Testis (tissue), 3 donors: ENCODE results near the gene ESPN. TPM values are rescaled to one million over a fixed set of nuclear protein-coding genes. Genes with fewer than 3 reads are reported as not detected.
"Not testable (repeated sequence)": the region's sequence is repeated elsewhere in the genome, so short reads cannot be mapped to it uniquely, and the experiment has no call there.

Experiments
- DNase-seq: peaks from one replicate; pipeline ENCODE4 v3.0.0-alpha.2; 2019
- H3K27ac ChIP-seq, 2 donors: fragments of 200-600 bp; sonication (generic); one replicate each; pipeline ENCODE4 v1.5.1; 2019
- H3K27me3 ChIP-seq: fragments of 200-600 bp; sonication (generic); one replicate; pipeline ENCODE4 v1.5.1; 2019
- H3K36me3 ChIP-seq: fragments of 200-600 bp; sonication (generic); one replicate; pipeline ENCODE4 v1.5.1; 2017; ENCODE audit warnings: low read depth; ENCODE audit errors: missing control alignments
- H3K4me1 ChIP-seq: fragments of 200-600 bp; sonication (generic); one replicate; pipeline ENCODE4 v1.5.1; 2019
- H3K4me3 ChIP-seq, 2 donors: fragments of 200-600 bp; sonication (generic); one replicate each; pipeline ENCODE4 v1.5.1; 2017 to 2019
- H3K9me3 ChIP-seq: fragments of 200-600 bp; sonication (generic); one replicate; pipeline ENCODE4 v1.5.1; 2017
- CTCF ChIP-seq, 3 experiments: fragments of 450-650 bp in 2 of 3; fragments of 200-600 bp in 1 of 3; sonication (generic) in 1 of 3; IDR thresholded peaks; one replicate each; pipeline ENCODE4 v1.5.1; 2016 to 2019; ENCODE audit warnings: antibody characterized with exemption in 3 of 3, mild to moderate bottlenecking in 2 of 3, moderate library complexity in 1 of 3
- POLR2A ChIP-seq: fragments of 450-650 bp; IDR thresholded peaks from one replicate; pipeline ENCODE4 v1.6.1; 2017; ENCODE audit warnings: antibody characterized with exemption, mild to moderate bottlenecking, moderate library complexity
- WGBS, 2 donors: methylation state at CpG; one replicate each; pipeline ENCODE4 v1.1.5; 2018; 5-methylcytosine and 5-hydroxymethylcytosine counted together
- intact Hi-C: fragments of 100-400 bp; cut with DNase I; formaldehyde crosslinking; loops from one replicate; pipeline ENCODE4 v1.15.1; 2023; ENCODE audit warnings: low total_unique reads
- polyA plus RNA-seq: library from polyadenylated mRNA; stranded (reverse); fragments of 350-450 nt; fragmentation: Illumina TruSeq; extraction: RNeasy Lipid Tissue Mini Kit (QIAGEN cat#74804); gene quantifications from one replicate; pipeline ENCODE4 v1.2.3, GENCODE V29; 2014; ENCODE audit warnings: low read depth, low replicate concordance; ENCODE audit not compliant: insufficient read depth
- total RNA-seq, 2 donors: library from RNA; depleted of rRNA; stranded (reverse); fragments of >200 nt; gene quantifications; one replicate each; pipeline ENCODE4 v1.2.3, GENCODE V29; 2016

ESPN gene
- total and polyA plus RNA-seq, 3 donors from 2014 or later: 270 to 404 (median 396) TPM

GRCh38 chr1:6434186-6434585 is 9.6 kb downstream of the ESPN start:
- H3K27me3 ChIP-seq: no peaks in the 10 kb centered on the region

DNA sequence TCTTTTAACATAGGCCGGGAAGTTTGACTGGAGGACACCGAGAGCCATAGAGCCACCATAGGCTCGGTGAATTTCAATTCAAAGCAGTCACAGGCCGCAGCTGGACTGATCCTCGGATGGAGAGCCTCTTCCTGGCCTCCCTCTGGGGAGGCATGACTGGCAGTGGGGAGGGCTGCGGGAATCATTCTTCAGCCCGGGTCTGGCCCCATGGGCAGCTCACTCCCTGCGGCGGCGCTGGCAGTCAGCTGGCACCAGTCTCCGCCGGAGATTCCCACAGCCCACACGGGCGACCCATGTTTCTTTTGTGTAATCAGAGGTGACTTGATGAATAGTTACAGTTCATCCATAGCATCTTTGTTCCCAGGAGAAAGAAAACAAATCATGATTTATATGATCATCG is 10.6 kb downstream of the ESPN start:
- Histone ChIP-seq H3K27ac (peak overlapping the region; percentile 19 to 31), H3K36me3 (no peaks in the 10 kb centered on the region), H3K4me3 (no peak overlapping the region), H3K27me3 (no peaks in the 10 kb centered on the region), H3K9me3 (no peaks in the 10 kb centered on the region), H3K4me1 (peaks cover 21% of the 10 kb centered on the region)
- TF ChIP-seq CTCF (IDR thresholded peaks at IDR 0.05) (no peak), POLR2A (no peak)
- 79 to 80% methylated on average over 14 to 15 of the region's 15 CpGs for WGBS, 2 donors
- DNase-seq: peak; percentile 85
- intact Hi-C loops: no loop called here

More at GRCh38 chr1:6434186-6434585, 9.6 kb downstream of the ESPN start:
- DNase-seq: no peak
- WGBS, 2 donors: 80 to 82% methylated on average over 5 of the region's 5 CpGs
- H3K4me1 ChIP-seq: peaks cover 19% of the 10 kb centered on the region
- intact Hi-C loops: no loop called here
- no peak for TF ChIP-seq CTCF (IDR thresholded peaks at IDR 0.05)
- no peak for TF ChIP-seq POLR2A
- H3K27ac ChIP-seq: peak overlapping the region in 1 of 2 donors; percentile 19
- no peaks in the 10 kb centered on the region for H3K36me3 ChIP-seq
- H3K4me3 ChIP-seq: no peak overlapping the region
- H3K9me3 ChIP-seq: no peaks in the 10 kb centered on the region

DNA sequence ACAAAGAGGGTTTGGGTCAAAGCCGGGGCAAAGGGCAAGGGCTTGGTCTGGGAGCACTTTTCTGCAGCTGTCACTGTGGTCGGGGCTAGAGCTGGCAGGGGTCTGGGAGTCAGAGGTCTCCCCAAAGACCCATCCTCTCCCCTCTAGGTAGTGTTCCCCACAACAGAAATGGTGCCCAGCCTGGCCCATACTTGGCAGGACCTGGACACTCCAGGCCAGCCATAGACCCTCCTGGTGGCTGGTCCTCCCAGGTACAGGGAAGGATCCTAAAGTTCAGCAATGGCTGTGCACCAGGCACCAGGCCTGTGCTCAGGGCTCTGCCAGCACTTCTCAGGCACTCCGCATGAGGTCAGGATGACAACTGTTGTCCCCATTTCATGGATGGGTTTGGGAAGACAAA is 11.0 kb downstream of the ESPN start:
- DNase-seq: no peak
- Histone ChIP-seq H3K27ac (peak overlapping the region; percentile 19 to 50), H3K27me3 (no peaks in the 10 kb centered on the region), H3K36me3 (no peaks in the 10 kb centered on the region), H3K9me3 (no peaks in the 10 kb centered on the region), H3K4me3 (no peak overlapping the region), H3K4me1 (peaks cover 22% of the 10 kb centered on the region)
- intact Hi-C loops: no loop called here
- WGBS, 2 donors: 68 to 95% methylated on average over 3 of the region's 3 CpGs
- TF ChIP-seq POLR2A (no peak), CTCF (IDR thresholded peaks at IDR 0.05) (no peak)

DNA sequence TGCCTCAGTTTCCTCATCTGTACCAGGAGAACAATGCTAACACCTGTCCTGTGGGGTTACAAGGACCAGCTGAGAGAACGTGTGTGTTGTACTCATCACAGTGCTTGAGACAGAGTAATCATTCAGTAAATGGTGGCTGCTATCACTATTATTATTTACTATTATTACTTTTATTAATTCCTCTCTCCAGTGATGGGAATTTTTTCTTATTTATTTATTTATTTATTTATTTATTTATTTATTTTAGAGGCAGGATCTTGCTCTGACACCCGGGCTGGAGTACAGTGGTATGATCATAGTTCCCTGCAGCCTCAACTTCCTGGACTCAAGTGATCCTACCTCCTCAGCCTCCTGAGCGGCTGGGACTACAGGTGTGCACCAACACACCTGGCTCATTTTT is 11.7 kb downstream of the ESPN start:
- WGBS, 2 donors: 76 to 86% methylated on average over 3 of the region's 3 CpGs
- DNase-seq, H3K4me3 ChIP-seq, H3K27me3 ChIP-seq, H3K36me3 ChIP-seq, intact Hi-C loops, H3K9me3 ChIP-seq: not testable (repeated sequence)
- H3K4me1 ChIP-seq: peaks cover 22% of the 10 kb centered on the region
- H3K27ac ChIP-seq: peak overlapping the region in 1 of 2 donors; percentile 50

DNA sequence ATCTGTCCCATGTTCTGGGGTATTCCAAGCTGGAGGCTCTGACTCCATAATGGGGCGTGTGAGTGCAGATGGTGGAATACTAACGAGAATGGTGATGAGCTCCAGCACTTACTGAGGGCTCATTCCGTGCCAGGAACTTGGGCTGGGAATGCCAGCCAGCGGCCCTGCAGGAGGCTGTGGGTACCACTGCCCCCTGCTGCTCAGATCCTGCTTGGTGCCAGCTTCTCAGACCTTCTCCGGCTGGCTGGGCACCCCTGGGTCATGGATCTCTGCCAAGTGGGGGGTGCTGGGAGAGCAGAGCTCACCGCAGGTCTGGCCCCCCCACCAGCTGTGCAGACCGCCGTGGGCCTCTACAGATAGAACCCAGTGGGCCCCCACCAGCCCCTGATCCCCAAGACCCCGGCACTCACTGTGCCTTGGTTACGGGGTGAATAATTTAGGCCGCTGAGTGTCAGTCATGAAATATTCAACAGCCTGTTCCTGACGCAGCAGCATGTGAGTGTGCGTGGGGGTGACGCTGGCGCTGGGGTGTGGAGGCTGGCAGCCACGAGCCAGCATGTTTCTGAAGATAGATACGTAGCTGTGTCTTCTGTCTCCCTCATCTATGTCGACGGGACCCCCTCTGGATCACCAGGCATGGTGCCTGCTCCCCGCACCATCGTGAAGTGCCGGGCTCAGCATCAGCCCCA is 12.6 kb downstream of the ESPN start:
- DNase-seq: peak; percentile 79
- H3K36me3 ChIP-seq, H3K27me3 ChIP-seq, intact Hi-C loops, H3K4me3 ChIP-seq, H3K9me3 ChIP-seq: not testable (repeated sequence)
- 40 to 60% methylated on average over 11 to 21 of the region's 22 CpGs for WGBS, 2 donors
- peak overlapping the region; percentile 45 to 56 for H3K27ac ChIP-seq
- TF ChIP-seq CTCF (IDR thresholded peaks at IDR 0.05): peak in 1 of 3 experiments; percentile 33
- peaks cover 22% of the 10 kb centered on the region for H3K4me1 ChIP-seq
